Gastroesophageal sphincter (tissue), 4 donors: Measurements from ENCODE around the gene RAPGEF5. TPM values are rescaled to one million over a fixed set of nuclear protein-coding genes. Genes with fewer than 3 reads are reported as not detected.

Source experiments
- ATAC-seq: fragments of 150-250 bp; one replicate; pipeline ENCODE4 v1.9.1; 2016; ENCODE audit warnings: mild to moderate bottlenecking, moderate library complexity
- H3K27ac ChIP-seq, 4 donors: fragments of 200-600 bp; sonication (generic) in 3 of 4; 1 replicate in 3 of 4; 2 replicates in 1 of 4; pipeline ENCODE4 v1.5.1; 2016 to 2019
- H3K27me3 ChIP-seq: fragments of 200-600 bp; sonication (generic); one replicate; pipeline ENCODE4 v1.5.1; 2019
- H3K36me3 ChIP-seq, 2 donors: fragments of 200-600 bp; sonication (generic); one replicate each; pipeline ENCODE4 v1.5.1; 2019; ENCODE audit warnings: control low read depth in 1 of 2
- H3K4me1 ChIP-seq, 3 donors: fragments of 200-600 bp; sonication (generic); 1 replicate in 2 of 3; 2 replicates in 1 of 3; pipeline ENCODE4 v1.5.1; 2016 to 2019; ENCODE audit warnings: control low read depth in 2 of 3
- H3K4me3 ChIP-seq, 2 donors: fragments of 200-600 bp; sonication (generic); one replicate each; pipeline ENCODE4 v1.5.1; 2019; ENCODE audit warnings: mild to moderate bottlenecking in 1 of 2, moderate library complexity in 1 of 2
- H3K9me3 ChIP-seq, 3 donors: fragments of 200-600 bp; sonication (generic); one replicate each; pipeline ENCODE4 v1.5.1; 2017 to 2019; ENCODE audit warnings: control low read depth in 2 of 3
- CTCF ChIP-seq, 4 experiments: fragments of 200-600 bp in 2 of 4; fragments of 450-650 bp in 2 of 4; sonication (generic) in 1 of 4; IDR thresholded peaks; one replicate each; pipeline ENCODE4 v1.5.1; 2017 to 2019; ENCODE audit warnings: antibody characterized with exemption in 4 of 4, mild to moderate bottlenecking in 2 of 4, moderate library complexity in 2 of 4
- EP300 ChIP-seq: sonication (generic); formaldehyde crosslinking; IDR thresholded peaks from one replicate; pipeline ENCODE4 v1.6.1; 2017; ENCODE audit warnings: antibody characterized with exemption, mild to moderate bottlenecking
- POLR2A ChIP-seq, 2 donors: fragments of 450-650 bp; IDR thresholded peaks; one replicate each; pipeline ENCODE4 v1.6.1; 2017; ENCODE audit warnings: antibody characterized with exemption in 2 of 2, mild to moderate bottlenecking in 2 of 2, moderate library complexity in 1 of 2
- POLR2AphosphoS5 ChIP-seq: sonication (generic); formaldehyde crosslinking; IDR thresholded peaks from one replicate; pipeline ENCODE4 v1.6.1; 2017; ENCODE audit warnings: antibody characterized with exemption
- WGBS, 2 donors: methylation state at CpG; one replicate each; pipeline ENCODE4 v1.1.5; 2018; ENCODE audit warnings: low coverage in 1 of 2; 5-methylcytosine and 5-hydroxymethylcytosine counted together
- total RNA-seq, 4 donors: library from RNA; depleted of rRNA; stranded (reverse); fragments of >200 nt; gene quantifications; one replicate each; pipeline ENCODE4 v1.1.0, GENCODE V29; 2016

Gene RAPGEF5
- total RNA-seq, 4 donors from 2014 or later: 21.5 to 29.8 (median 26.6) TPM

GRCh38 chr7:22333680-22334141 is 23.2 kb downstream of the RAPGEF5 start:
- Histone ChIP-seq H3K27ac (no peak overlapping the region), H3K4me3 (no peak overlapping the region), H3K27me3 (peaks cover 1% of the 10 kb centered on the region), H3K9me3 (no peaks in the 10 kb centered on the region), H3K36me3 (no peaks in the 10 kb centered on the region), H3K4me1 (no peaks in the 10 kb centered on the region)
- TF ChIP-seq EP300 (no peak), CTCF (IDR thresholded peaks at IDR 0.05) (no peak), POLR2A (IDR thresholded peaks at IDR 0.05) (no peak), POLR2AphosphoS5 (no peak)
- 53 to 76% methylated on average over 4 to 8 of the region's 15 CpGs for WGBS, 2 donors
- no peak for ATAC-seq

GRCh38 chr7:22332461-22332870 is 24.5 kb downstream of the RAPGEF5 start:
- Histone ChIP-seq H3K4me3 (no peak overlapping the region), H3K4me1 (no peaks in the 10 kb centered on the region), H3K36me3 (no peaks in the 10 kb centered on the region), H3K27ac (no peak overlapping the region), H3K9me3 (no peaks in the 10 kb centered on the region), H3K27me3 (peaks cover 11% of the 10 kb centered on the region)
- ATAC-seq: no peak
- no peak for TF ChIP-seq POLR2AphosphoS5
- no peak for TF ChIP-seq CTCF (IDR thresholded peaks at IDR 0.05)
- TF ChIP-seq EP300: no peak
- TF ChIP-seq POLR2A (IDR thresholded peaks at IDR 0.05): no peak
- 35 to 76% methylated on average over 3 of the region's 3 CpGs for WGBS, 2 donors

GRCh38 chr7:22331704-22332103 is 25.2 kb downstream of the RAPGEF5 start:
- H3K36me3 ChIP-seq: no peaks in the 10 kb centered on the region
- no peak for ATAC-seq

GRCh38 chr7:22330903-22331302 is 26.1 kb downstream of the RAPGEF5 start:
- Histone ChIP-seq H3K27me3 (peaks cover 11% of the 10 kb centered on the region), H3K4me1 (no peaks in the 10 kb centered on the region), H3K9me3 (no peaks in the 10 kb centered on the region), H3K27ac (no peak overlapping the region), H3K4me3 (no peak overlapping the region), H3K36me3 (no peaks in the 10 kb centered on the region)
- no peak for ATAC-seq
- no peak for TF ChIP-seq CTCF (IDR thresholded peaks at IDR 0.05)
- TF ChIP-seq POLR2AphosphoS5: no peak
- no peak for TF ChIP-seq EP300
- TF ChIP-seq POLR2A (IDR thresholded peaks at IDR 0.05): no peak
- WGBS, 2 donors: 92 to 93% methylated on average over 6 to 7 of the region's 8 CpGs

More at GRCh38 chr7:22331704-22332103, 25.2 kb downstream of the RAPGEF5 start:
- no peak overlapping the region for H3K27ac ChIP-seq
- H3K27me3 ChIP-seq: peaks cover 11% of the 10 kb centered on the region
- H3K4me3 ChIP-seq: no peak overlapping the region
- no peaks in the 10 kb centered on the region for H3K4me1 ChIP-seq
- no peaks in the 10 kb centered on the region for H3K9me3 ChIP-seq
- WGBS, 2 donors: 100% methylated on average over 1 of the region's 1 CpG; no CpG with 5 or more reads in 1 of the 2 donors
- no peak for TF ChIP-seq POLR2AphosphoS5
- TF ChIP-seq EP300: no peak
- TF ChIP-seq POLR2A (IDR thresholded peaks at IDR 0.05): no peak
- no peak for TF ChIP-seq CTCF (IDR thresholded peaks at IDR 0.05)

GRCh38 chr7:22329816-22330524 is 27.0 kb downstream of the RAPGEF5 start:
- TF ChIP-seq EP300: no peak
- no peak for TF ChIP-seq POLR2A (IDR thresholded peaks at IDR 0.05)
- TF ChIP-seq CTCF (IDR thresholded peaks at IDR 0.05): no peak
- no peak for TF ChIP-seq POLR2AphosphoS5
- H3K27me3 ChIP-seq: peaks cover 11% of the 10 kb centered on the region
- WGBS, 2 donors: 58% methylated on average over 4 of the region's 4 CpGs; no CpG with 5 or more reads in 1 of the 2 donors
- H3K4me1 ChIP-seq: no peaks in the 10 kb centered on the region
- no peak for ATAC-seq
- H3K36me3 ChIP-seq: no peaks in the 10 kb centered on the region
- no peak overlapping the region for H3K4me3 ChIP-seq
- no peak overlapping the region for H3K27ac ChIP-seq
- no peaks in the 10 kb centered on the region for H3K9me3 ChIP-seq
